GM21360 (cell line): ENCODE measurements around the gene RHOG.

Experiments
- ATAC-seq: cut with Tn5 transposase; IDR thresholded peaks from one replicate; pipeline ENCODE4 v1.9.1; 2021; ENCODE audit warnings: mild to moderate bottlenecking, moderate library complexity; ENCODE audit not compliant: unreplicated experiment

Gene RHOG

GRCh38 chr11:3860375-3860774, 19.6 kb upstream of the RHOG start:
- no peak for ATAC-seq

GRCh38 chr11:3859373-3859881, 18.7 kb upstream of the RHOG start:
- peak; percentile 31 for ATAC-seq

DNA sequence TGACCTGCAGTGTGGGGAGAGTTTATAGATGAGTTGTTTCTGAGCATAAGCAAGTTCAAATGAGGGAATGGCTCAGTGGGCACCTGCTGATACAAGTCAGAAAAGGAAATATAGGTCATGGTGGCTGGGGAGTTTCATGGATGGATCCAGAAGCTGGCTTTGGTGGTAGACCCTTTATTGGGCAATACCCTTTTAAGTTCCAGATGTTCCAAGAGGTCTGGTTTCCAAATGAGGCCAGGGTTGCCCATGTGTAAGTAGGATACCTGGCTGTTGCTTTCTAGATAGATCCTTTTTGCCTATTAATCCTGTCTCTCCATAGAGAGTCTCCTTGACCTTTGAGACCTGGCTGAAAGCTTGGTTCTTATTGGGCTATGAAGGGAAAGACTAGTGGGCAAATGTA, 16.9 kb upstream of the RHOG start:
- no peak for ATAC-seq

DNA sequence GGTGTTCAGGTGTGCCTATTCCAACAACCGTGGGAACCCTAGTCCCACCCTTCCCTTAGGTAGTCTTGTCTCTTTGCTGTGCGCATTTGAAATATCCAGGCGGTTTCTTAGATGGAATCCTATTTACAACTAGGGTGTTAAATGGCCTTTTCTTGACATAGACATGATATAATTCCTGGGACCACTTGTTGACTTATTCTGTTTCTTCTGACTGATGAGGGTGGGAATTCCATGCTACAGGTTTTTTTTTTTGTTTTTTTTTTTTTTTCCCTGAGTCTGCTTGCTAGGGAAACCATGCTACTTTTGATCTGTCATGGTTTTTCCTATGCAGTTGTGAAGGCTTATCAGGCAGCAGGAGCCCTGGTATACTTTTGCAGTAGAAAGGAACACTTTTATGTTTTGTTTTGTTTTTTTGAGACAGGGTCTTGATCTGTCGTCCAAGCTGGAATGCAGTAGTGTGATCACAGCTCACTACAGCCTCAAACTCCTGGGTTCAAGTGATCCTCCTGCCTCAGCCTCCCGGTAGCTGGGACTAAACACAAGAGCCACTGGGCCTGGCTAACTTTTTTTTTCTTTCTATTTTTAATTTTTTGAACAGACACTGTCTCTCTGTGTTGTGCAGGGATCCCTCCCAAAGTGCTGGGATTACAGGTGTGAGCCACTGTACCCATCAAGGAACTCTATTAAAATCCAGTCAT, 16.2 kb upstream of the RHOG start:
- ATAC-seq, result no peak

DNA sequence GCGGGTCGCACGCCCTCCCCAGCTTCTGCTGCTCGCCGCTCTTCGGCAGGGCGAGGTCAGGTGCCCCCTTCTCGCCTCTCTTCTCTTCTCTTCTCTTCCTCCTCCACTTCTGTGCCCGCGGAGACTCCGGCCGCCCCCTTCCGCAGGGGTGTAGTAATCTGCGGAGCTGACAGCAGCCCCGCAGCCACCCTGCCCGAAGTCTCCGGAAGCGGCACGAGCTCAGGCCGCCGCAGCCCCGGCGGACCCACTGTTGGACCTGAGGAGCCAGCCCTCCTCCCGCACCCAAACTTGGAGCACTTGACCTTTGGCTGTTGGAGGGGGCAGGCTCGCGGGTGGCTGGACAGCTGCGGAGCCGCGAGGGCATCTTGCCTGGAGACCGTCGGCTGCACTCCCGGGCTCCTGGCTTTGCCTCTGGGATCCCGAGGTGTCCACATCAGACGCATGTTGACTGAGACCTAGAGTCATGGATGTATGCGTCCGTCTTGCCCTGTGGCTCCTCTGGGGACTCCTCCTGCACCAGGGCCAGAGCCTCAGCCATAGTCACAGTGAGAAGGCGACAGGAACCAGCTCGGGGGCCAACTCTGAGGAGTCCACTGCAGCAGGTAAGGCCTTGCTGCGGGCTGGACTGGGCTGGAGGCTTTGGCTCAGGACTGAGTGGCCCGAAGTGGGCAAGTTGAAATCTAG, 15.2 kb upstream of the RHOG start:
- peak; percentile 10 for ATAC-seq

DNA sequence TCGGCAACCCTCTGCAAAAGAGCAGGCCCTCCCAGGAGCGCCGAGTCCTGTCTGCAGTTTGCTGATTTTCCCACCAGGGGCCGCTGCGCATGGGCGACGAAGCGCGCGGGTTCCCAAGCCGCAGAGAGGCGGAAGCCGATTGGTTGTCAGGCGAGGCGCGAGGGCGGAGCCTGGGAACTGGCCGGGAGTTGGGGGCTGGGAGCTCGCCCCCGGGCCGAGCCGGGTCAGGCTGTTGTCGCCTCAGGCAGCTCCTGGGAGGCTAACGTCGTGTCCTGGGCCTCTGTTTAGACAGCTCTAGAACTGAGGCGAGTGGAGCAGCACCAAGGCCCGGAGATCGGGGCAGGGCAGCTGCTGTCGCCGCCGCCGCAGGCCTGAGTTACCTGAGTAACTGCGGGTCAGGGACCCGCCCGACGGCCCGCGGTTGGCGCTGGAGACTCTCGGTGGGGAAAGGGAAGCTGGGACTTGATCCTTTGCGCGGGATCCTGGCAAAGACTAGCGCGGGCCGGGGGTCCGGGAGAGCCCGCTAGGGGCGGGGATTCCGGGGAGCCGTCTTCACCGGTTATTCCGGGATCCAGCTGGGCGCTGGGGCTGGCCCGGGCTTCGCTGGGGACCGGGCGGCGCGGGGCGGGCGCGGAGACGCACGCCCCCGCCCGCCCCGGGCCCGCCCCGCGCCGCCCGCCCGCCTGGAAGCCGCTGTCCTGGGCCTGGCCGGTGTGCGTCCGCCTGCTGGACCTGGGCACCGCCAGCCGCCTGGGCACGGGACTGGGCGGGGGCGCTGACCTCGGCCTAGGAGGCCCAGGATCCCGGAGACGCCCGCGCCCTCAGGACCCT, 14.4 kb upstream of the RHOG start, which contains the start of gene STIM1:
Gene STIM1 (plus strand): TSS at position 688 of the 831 bp plus-strand sequence. CDS start 607 bp downstream, outside the sequence.
- peak; percentile 63 for ATAC-seq

DNA sequence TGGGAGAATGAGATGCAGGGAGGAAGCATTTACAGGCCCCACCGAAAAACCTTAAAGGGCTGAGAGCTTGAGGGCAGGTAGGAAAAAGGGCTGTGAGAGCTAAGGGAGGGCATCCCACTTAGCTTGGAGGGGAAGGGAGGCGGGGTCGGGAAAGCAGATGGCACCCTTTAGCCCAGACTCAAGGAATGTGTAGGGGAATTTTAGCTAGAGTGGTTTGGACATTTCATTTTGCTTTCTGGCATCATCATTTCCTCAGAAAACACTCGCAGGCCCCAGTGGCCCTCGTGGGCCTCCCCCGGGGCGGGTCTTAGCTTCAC, 13.9 kb upstream of the RHOG start:
- no peak for ATAC-seq

- peak; percentile 34 for ATAC-seq
Observed at GRCh38 chr11:3853899-3854659, 13.3 kb upstream of the RHOG start.

- ATAC-seq, result no peak
Observed at GRCh38 chr11:3853545-3853842, 12.7 kb upstream of the RHOG start.

GRCh38 chr11:3849297-3849874, 8.6 kb upstream of the RHOG start:
- no peak for ATAC-seq

DNA sequence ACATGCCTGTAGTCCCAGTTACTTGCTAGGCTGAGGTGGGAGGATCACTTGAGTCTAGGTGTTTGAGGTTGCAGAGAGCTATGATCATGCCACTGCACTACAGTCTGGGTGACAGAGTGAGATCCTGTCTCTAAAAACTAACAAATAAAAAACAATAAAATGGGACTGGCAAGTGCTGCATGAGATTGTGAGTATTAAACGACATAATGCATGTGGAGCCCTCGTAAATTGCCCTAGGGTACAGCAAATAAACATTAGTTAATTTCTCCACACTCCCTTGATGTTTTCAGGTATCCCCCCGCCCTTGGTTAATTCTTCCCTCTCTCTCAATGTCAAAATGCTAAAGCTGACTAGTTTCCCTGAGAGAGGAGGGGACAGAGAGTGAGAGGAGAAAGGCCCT, 4.9 kb upstream of the RHOG start:
- ATAC-seq, result no peak

GRCh38 chr11:3845246-3845645, 4.5 kb upstream of the RHOG start:
- no peak for ATAC-seq

DNA sequence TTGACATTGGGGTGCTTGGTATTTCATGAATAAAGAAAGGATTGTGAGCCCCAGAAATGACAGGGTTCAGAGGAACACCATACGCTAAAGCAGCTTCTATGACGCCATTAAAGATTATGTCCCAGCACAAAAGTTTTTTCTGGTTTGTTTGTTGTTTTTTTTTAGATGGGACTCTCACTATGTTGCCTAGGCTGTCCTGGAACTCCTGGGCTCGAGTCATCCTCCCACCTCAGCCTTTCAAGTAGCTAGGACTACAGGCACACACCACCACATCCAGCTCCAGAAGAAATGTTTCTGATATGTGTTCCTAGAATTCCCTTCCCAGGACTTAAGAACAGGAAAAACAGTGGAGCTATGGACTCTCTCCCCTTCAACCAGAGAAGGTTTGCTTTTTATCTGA, 2.6 kb upstream of the RHOG start:
- ATAC-seq, result no peak

- peak; percentile 53 for ATAC-seq
Observed at GRCh38 chr11:3841426-3842350, 929 bp upstream of the RHOG start.

GRCh38 chr11:3840004-3840869, 522 bp downstream of the RHOG start:
- ATAC-seq, result no peak

DNA sequence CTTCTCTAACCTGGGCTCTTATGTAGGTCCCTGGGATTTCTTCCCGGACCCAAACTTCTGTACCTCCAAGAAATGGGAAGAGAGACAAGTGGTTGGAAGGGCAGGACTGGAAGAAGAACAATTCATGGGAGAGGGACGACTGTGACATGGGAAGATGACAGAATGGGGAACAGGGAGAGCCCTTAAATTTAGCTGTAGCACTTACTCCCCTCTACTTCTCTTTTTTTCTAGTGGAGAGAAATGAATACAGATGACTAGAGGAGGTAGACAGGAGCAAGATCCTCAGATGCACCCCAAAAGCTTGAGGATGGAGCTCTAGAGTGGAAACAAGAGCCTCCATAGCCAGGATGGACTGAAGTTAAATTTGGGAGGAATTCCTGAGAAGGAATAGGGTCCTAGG, 2.3 kb downstream of the RHOG start:
- no peak for ATAC-seq

DNA sequence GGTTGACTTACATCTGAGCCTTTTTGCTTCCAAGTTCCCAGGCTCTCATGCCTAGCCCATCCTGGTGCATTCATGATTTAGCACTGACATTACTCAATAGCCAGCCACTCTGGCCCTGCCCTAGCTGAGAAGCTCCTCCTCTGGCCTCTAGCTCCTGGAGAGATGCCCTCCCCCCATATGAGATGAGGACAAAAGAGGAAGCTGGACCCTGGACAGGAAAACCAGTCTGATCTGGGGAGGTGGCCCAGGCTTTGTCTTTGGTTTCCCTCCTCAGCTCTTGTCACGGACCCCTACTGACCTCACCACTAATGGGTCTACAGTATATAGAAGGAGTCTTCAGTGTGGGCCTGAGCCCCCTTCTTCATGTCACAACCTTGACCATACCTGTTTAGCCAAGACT, 3.0 kb downstream of the RHOG start:
- no peak for ATAC-seq

DNA sequence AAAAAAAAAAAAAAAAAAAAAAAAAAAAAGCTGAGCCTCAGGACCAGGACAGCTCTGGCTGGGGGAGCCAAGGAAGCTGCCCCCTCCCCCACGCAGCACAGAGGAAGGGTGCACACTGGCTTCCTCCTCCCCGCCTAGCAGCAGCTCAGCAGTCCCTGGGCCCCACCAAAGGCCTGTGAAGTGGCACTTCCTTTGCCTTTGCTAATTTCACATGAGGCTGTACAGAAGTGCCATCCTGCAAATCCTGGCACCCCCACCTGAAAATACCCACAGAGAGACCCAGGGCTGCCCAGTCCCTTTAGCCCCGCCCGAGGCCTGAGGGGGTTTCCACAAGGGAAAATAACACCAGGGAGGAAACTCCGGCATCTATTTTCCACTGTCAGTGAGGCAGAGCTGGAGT, 3.9 kb downstream of the RHOG start:
- no peak for ATAC-seq

DNA sequence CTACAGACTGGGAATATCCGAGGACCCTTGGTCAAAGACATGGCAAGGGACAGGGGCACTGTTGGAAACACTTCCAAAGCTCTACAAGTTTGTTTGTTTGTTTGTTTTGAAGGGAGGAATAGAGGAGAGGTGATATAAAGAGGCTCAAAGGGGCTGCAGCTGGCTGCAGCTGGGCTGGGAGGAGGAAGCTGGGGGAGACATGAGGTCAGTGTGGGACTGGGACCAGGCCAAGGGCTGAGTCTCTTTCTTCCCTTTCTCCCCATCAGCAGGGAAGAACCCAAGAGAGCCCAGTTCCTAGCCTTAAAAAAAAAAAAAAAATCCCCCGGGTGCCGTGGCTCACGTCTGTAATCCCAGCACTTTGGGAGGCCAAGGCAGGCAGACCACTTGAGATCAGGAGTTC, 5.0 kb downstream of the RHOG start:
- ATAC-seq, result no peak
